ENCODE measurements around the gene ZNF500. TPM values are rescaled to one million over a fixed set of nuclear protein-coding genes. Genes with fewer than 3 reads are reported as not detected.

Gene ZNF500
- total RNA-seq, 1 donor from 2014 or later = 13.1 TPM

- H3K9me3 Mint-ChIP-seq (ENCODE audit: low read depth) = no peaks in the 10 kb centered on the region
- no peak for TF ChIP-seq CTCF (IDR thresholded peaks at IDR 0.05)
- DNase-seq (ENCODE audit: low spot score) = no peak
These were observed 28.3 kb upstream of the ZNF500 start, which contains the start of gene SMIM22 for GRCh38 chr16:4795181-4795827. Gene SMIM22 (plus strand): TSS chr16:4795369. CDS start chr16:4795735, 366 bp downstream.

GRCh38 chr16:4792951-4793513, 26.1 kb upstream of the ZNF500 start:
- H3K4me3 Mint-ChIP-seq (ENCODE audit: unreplicated experiment) = no peak overlapping the region
- H3K27ac Mint-ChIP-seq (ENCODE audit: unreplicated experiment) = no peak overlapping the region
- no peaks in the 10 kb centered on the region for H3K4me1 Mint-ChIP-seq (ENCODE audit: low read depth)

More at GRCh38 chr16:4795181-4795827, 28.3 kb upstream of the ZNF500 start, which contains the start of gene SMIM22:
- Mint-ChIP-seq H3K4me3 (ENCODE audit: unreplicated experiment) (no peak within 1 kb of the TSS), H3K27ac (ENCODE audit: unreplicated experiment) (no peak within 1 kb of the TSS), H3K36me3 (ENCODE audit: low read depth) (peaks cover 6% of the 10 kb centered on the region), H3K27me3 (ENCODE audit: low read depth) (no peaks in the 10 kb centered on the region), H3K4me1 (ENCODE audit: low read depth) (no peaks in the 10 kb centered on the region)

GRCh38 chr16:4790871-4791270, 23.9 kb upstream of the ZNF500 start:
- no peaks in the 10 kb centered on the region for H3K36me3 Mint-ChIP-seq (ENCODE audit: low read depth)
- DNase-seq (ENCODE audit: low spot score) = no peak
- H3K9me3 Mint-ChIP-seq (ENCODE audit: low read depth) = no peaks in the 10 kb centered on the region
- no peak overlapping the region for H3K4me3 Mint-ChIP-seq (ENCODE audit: unreplicated experiment)
- no peak overlapping the region for H3K27ac Mint-ChIP-seq (ENCODE audit: unreplicated experiment)
- TF ChIP-seq CTCF (IDR thresholded peaks at IDR 0.05) = no peak
- H3K27me3 Mint-ChIP-seq (ENCODE audit: low read depth) = no peaks in the 10 kb centered on the region
- no peaks in the 10 kb centered on the region for H3K4me1 Mint-ChIP-seq (ENCODE audit: low read depth)

More at GRCh38 chr16:4792951-4793513, 26.1 kb upstream of the ZNF500 start:
- no peak for DNase-seq (ENCODE audit: low spot score)
- Mint-ChIP-seq H3K9me3 (ENCODE audit: low read depth) (no peaks in the 10 kb centered on the region), H3K27me3 (ENCODE audit: low read depth) (no peaks in the 10 kb centered on the region), H3K36me3 (ENCODE audit: low read depth) (peaks cover 4% of the 10 kb centered on the region)
- no peak for TF ChIP-seq CTCF (IDR thresholded peaks at IDR 0.05)

- Mint-ChIP-seq H3K4me1 (ENCODE audit: low read depth) (no peaks in the 10 kb centered on the region), H3K27me3 (ENCODE audit: low read depth) (no peaks in the 10 kb centered on the region), H3K4me3 (ENCODE audit: unreplicated experiment) (no peak overlapping the region), H3K36me3 (ENCODE audit: low read depth) (no peaks in the 10 kb centered on the region), H3K27ac (ENCODE audit: unreplicated experiment) (no peak overlapping the region), H3K9me3 (ENCODE audit: low read depth) (no peaks in the 10 kb centered on the region)
- no peak for DNase-seq (ENCODE audit: low spot score)
- no peak for TF ChIP-seq CTCF (IDR thresholded peaks at IDR 0.05)
These were observed 23.3 kb upstream of the ZNF500 start for GRCh38 chr16:4790261-4790660.

GRCh38 chr16:4788910-4789309, 21.9 kb upstream of the ZNF500 start:
- no peaks in the 10 kb centered on the region for H3K9me3 Mint-ChIP-seq (ENCODE audit: low read depth)
- H3K4me3 Mint-ChIP-seq (ENCODE audit: unreplicated experiment) = no peak overlapping the region
- no peak overlapping the region for H3K27ac Mint-ChIP-seq (ENCODE audit: unreplicated experiment)
- TF ChIP-seq CTCF (IDR thresholded peaks at IDR 0.05) = no peak
- no peaks in the 10 kb centered on the region for H3K4me1 Mint-ChIP-seq (ENCODE audit: low read depth)
- no peaks in the 10 kb centered on the region for H3K36me3 Mint-ChIP-seq (ENCODE audit: low read depth)
- no peak for DNase-seq (ENCODE audit: low spot score)
- no peaks in the 10 kb centered on the region for H3K27me3 Mint-ChIP-seq (ENCODE audit: low read depth)
